ENCODE measurements around the gene EEF1AKMT3.

Gene EEF1AKMT3

DNA sequence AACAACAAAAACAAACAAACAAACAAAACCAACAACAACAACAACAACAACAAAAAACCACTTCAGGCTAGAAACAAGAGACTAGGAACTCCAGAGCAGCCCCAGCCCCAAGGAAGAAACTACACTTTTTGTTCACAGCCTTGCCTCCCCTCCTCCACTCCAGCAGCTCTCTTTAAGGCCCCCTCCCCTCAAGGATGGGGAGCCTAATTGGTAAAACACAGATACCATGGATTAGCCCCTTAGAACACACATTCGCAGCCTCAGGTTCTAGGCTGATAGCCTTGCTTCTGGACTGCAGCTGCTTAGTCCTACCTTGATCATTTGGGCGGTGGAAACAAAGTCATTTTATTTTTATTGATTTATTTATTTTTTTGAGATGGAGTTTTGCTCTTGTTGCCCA, 58.0 kb downstream of the EEF1AKMT3 start:
- TF ChIP-seq, protein P1, sequence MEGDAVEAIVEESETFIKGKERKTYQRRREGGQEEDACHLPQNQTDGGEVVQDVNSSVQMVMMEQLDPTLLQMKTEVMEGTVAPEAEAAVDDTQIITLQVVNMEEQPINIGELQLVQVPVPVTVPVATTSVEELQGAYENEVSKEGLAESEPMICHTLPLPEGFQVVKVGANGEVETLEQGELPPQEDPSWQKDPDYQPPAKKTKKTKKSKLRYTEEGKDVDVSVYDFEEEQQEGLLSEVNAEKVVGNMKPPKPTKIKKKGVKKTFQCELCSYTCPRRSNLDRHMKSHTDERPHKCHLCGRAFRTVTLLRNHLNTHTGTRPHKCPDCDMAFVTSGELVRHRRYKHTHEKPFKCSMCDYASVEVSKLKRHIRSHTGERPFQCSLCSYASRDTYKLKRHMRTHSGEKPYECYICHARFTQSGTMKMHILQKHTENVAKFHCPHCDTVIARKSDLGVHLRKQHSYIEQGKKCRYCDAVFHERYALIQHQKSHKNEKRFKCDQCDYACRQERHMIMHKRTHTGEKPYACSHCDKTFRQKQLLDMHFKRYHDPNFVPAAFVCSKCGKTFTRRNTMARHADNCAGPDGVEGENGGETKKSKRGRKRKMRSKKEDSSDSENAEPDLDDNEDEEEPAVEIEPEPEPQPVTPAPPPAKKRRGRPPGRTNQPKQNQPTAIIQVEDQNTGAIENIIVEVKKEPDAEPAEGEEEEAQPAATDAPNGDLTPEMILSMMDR (IDR thresholded peaks at IDR 0.05; ENCODE audit: low read depth, low read length, missing control alignments), result no peak

More for the DNA sequence above, 58.0 kb downstream of the EEF1AKMT3 start:
- H3K4me3 ChIP-seq (replicated peaks; ENCODE audit: low read depth, low read length), result no peak overlapping the region
- DNase-seq (ENCODE audit: extremely low read depth, low read depth), result no peak

Measured in HFF-Myc (cell line).